Ishikawa (cell line): ENCODE measurements around the gene PBX4.

Experiments
- CEBPB ChIP-seq: IDR thresholded peaks from 2 replicates; pipeline ENCODE4 v1.6.1; 2012
- CREB1 ChIP-seq: IDR thresholded peaks from 2 replicates; pipeline ENCODE4 v1.6.1; 2012; ENCODE audit warnings: low read depth
- EGR1 ChIP-seq: IDR thresholded peaks from 2 replicates; pipeline ENCODE4 v1.6.1; 2012
- EP300 ChIP-seq: IDR thresholded peaks from 2 replicates; pipeline ENCODE4 v1.6.1; 2012; ENCODE audit warnings: borderline replicate concordance
- FOXM1 ChIP-seq: IDR thresholded peaks from 2 replicates; pipeline ENCODE4 v1.6.1; 2012; ENCODE audit warnings: low read depth, borderline replicate concordance
- MAX ChIP-seq: IDR thresholded peaks from 2 replicates; pipeline ENCODE4 v1.6.1; 2012
- NFIC ChIP-seq: IDR thresholded peaks from 2 replicates; pipeline ENCODE4 v1.6.1; 2012
- RAD21 ChIP-seq: IDR thresholded peaks from 2 replicates; pipeline ENCODE4 v1.6.1; 2012; ENCODE audit warnings: low read depth
- REST ChIP-seq: IDR thresholded peaks from 2 replicates; pipeline ENCODE4 v1.6.1; 2012; ENCODE audit warnings: low read depth, mild to moderate bottlenecking
- TAF1 ChIP-seq: IDR thresholded peaks from 2 replicates; pipeline ENCODE4 v1.6.1; 2012; ENCODE audit warnings: low read depth, mild to moderate bottlenecking
- TCF12 ChIP-seq: IDR thresholded peaks from 2 replicates; pipeline ENCODE4 v1.6.1; 2012; ENCODE audit warnings: low read depth
- TEAD4 ChIP-seq: IDR thresholded peaks from 2 replicates; pipeline ENCODE4 v1.6.1; 2012
- USF1 ChIP-seq: IDR thresholded peaks from 2 replicates; pipeline ENCODE4 v1.6.1; 2012
- YY1 ChIP-seq: IDR thresholded peaks from 2 replicates; pipeline ENCODE4 v1.6.1; 2012; ENCODE audit warnings: low read depth
- ZBTB7A ChIP-seq: IDR thresholded peaks from 2 replicates; pipeline ENCODE4 v1.6.1; 2012; ENCODE audit warnings: low read depth

Gene PBX4

DNA sequence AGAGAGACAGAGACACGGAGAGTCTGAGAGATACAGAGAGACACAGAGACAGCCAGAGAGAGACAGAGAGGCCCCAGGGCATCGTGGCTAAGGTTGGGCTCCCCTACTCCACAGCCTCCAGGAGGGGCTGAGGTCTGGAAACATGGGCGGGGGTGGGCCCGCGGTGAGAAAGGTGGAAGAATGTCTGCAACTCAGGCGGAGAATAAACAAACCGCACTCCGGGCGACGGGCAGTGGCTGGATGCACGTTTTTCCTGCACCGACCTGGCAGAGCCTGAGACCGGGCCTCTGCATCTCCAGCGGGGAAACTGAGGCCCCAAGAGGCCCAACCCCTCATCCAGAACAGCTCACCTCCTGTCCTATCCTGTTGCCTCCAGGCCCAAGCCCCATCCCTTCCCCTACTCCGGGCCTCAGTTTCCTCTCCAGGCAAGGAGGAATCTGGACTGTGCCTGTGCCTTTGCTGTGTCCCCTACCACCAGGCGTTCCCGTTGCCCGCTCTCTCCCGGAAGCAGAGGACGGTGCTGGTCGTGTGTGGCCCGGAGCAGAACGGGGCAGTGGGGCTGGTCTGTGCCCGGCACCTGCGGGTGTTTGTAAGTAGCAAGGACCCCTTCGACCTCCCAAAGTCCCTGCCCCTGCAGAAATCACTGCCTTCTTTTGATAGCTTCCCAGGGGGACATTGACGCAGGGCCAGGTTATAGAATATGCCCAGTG lies 83.8 kb downstream of the PBX4 start:
- TF ChIP-seq NFIC (no peak), RAD21 (no peak), YY1 (no peak), CEBPB (no peak), TAF1 (no peak), ZBTB7A (no peak), EGR1 (no peak), MAX (no peak), REST (no peak), TEAD4 (no peak)

DNA sequence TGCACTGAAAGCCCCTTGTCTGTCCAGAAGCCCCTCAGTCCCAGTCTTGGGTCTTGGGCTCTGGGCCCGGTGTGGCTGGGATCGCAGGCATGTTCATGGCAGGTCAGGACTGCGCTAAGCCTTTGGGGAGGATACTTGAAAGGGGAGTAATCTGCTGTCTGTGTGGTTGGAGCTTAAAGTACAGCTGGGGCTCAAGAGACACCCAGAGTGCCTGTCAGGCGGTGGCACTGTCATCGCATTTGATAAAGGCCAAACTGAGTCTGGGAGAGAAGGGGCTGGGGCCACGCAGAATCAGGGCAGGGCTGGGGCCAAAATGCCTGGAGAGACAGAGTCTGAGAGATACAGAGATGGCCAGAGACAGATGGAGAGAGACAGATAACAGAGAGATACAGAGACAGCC lies 84.6 kb downstream of the PBX4 start:
- TF ChIP-seq TAF1 (no peak), CREB1 (no peak), EGR1 (no peak)

DNA sequence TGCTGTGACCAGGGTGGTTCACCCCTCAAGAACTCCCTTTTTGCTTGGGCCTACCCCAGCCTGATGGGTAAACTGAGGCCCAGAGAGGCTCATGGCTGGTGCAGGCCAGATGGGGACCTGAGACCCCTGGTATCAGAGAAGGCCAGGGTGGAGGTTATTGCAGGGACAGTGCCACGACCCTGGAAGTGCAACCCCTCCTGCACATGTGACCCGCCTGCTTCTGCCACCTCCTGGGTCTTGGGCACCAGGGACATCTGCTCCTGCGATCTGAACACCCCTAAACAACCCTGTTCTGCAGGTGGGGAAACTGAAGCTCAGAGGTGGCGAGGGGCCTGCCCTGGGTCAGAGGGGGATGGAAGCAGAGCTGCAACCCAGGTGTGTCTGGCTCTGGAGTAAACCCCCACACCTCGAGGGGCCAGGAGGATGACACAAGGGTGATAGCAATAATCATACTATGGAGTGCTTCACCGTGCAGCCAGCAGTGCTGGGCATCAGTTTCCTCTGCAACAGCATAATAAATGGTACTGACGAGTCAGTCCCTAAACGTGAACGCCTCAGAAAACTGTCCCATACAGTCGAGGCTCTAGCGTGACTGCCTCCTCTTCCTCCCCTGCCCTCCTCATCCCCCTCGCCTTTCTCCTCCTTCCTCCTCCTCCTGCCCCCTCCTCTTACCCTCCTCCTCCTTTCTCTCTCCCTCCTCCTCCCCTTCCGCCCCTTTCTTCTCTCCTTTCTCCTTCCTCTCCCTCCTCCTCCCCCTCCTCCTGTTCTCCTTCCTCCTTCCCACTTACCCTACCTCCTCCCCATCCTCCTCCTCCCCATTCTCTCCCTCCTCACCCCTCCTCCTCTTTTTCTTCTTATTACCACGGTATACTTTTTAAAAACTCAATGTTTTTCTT lies 85.4 kb downstream of the PBX4 start:
- no peak for TF ChIP-seq CREB1
- no peak for TF ChIP-seq FOXM1

DNA sequence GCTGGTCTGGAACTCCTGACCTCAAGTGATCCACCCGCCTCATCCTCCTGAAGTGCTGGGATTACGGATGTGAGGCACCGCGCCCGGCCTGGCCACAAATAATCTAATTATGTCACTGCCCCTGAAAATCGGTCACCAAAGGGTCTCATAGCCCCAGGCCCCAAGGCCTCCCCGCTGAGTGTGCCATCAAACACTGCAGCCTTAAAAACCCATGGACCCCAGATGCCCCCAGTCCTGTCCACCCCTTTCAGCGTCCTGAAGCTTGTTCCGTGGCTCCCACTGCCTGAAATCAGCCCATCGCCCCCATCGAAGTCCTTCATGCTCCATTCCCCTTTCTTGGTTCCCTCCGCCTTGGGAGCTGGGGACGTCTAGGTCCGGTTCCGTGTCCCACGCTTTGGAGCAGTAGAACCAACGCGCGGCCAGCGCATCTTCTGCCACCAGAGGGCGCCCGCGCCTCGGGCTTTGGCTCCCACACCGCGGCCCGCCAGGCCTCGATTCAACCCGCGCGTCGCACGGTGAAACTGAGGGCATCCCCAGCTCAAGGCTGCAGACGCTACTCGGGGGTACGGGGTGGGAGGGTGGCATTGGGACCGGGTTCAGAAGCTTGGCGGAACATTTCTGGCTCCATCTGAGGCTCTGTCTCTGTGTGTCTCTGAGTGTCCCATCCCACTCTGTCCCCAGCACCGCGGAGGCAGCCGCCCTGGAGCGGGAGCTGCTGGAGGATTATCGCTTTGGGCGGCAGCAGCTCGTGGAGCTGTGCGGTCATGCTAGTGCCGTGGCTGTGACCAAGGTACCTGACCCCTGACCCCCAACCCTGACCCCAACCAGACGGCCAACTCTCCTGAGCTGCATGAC lies 86.3 kb downstream of the PBX4 start:
- TF ChIP-seq USF1 (no peak), RAD21 (peak; percentile 77), TAF1 (no peak)

DNA sequence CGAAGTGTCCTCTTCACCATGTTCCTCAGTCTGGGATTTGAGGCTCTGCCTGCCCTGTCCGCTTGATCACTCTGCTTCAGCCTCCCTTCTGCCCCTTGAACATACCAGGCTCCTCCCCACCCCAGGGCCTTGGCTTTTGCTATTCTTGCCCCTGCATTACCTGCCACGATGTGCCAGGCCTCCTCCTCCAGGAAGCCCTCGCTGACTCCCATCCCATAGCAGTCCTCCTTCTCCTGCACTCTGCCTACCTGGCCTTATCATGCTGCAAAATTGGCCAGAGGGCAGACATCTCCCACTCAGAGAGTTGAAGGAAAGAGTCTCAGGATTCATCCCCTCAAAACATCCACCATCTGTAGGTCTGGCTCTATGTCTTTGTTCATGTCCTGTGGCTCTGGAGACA lies 87.6 kb downstream of the PBX4 start:
- TF ChIP-seq CEBPB: no peak
- TF ChIP-seq TCF12: no peak
- no peak for TF ChIP-seq FOXM1
- TF ChIP-seq TAF1: no peak
- TF ChIP-seq RAD21: no peak
- no peak for TF ChIP-seq MAX
- TF ChIP-seq NFIC: no peak
- TF ChIP-seq ZBTB7A: no peak
- no peak for TF ChIP-seq YY1
- TF ChIP-seq EGR1: no peak

DNA sequence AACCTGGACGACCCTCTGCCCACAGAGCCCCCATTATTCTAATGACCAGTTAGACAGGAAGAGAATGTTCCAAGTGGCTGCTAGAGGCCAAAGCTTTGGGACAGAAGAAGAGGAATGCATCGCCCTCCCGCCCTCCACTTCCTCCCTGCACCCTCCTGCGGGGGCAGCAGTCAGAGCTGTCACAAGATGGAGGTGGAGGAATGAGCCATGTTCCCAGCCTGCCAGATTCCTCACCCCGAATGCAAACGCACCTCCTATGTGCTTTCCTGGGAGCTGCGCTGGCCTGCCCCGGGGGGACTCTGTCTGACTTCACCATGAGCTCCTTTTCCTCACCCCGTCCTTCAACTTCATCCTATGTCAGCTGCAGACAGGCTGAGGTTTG lies 88.1 kb downstream of the PBX4 start:
- no peak for TF ChIP-seq CEBPB
- TF ChIP-seq ZBTB7A: no peak
- no peak for TF ChIP-seq REST
- no peak for TF ChIP-seq RAD21
- TF ChIP-seq MAX: no peak
- TF ChIP-seq TAF1: no peak
- TF ChIP-seq TEAD4: no peak
- TF ChIP-seq EGR1: no peak
- no peak for TF ChIP-seq FOXM1
- no peak for TF ChIP-seq USF1
- no peak for TF ChIP-seq YY1
- TF ChIP-seq EP300: no peak
- TF ChIP-seq TCF12: no peak
- TF ChIP-seq CREB1: no peak
- no peak for TF ChIP-seq NFIC
